Lung (tissue), 12 donors: ENCODE measurements around the gene BMPR2. TPM values are rescaled to one million over a fixed set of nuclear protein-coding genes. Genes with fewer than 3 reads are reported as not detected.
"Not testable (repeated sequence)": the region's sequence is repeated elsewhere in the genome, so short reads cannot be mapped to it uniquely, and the experiment has no call there.

Source experiments
- ATAC-seq: fragments of 200-7000 bp; cut with Tn5 transposase; one replicate; pipeline ENCODE4 v1.9.1; 2020; ENCODE audit warnings: moderate number of reproducible peaks; ENCODE audit not compliant: insufficient read depth, low FRiP score
- DNase-seq, 3 donors: peaks; one replicate each; pipeline ENCODE4 v3.0.0-alpha.2; 2013 to 2017
- H3K27ac ChIP-seq, 2 donors: one replicate each; pipeline ENCODE4 v1.5.1; 2013; ENCODE audit warnings: mild to moderate bottlenecking in 2 of 2, moderate library complexity in 2 of 2, control low read depth in 1 of 2, inconsistent platforms in 1 of 2, low read depth in 1 of 2, low read length in 1 of 2
- H3K27me3 ChIP-seq, 3 donors: one replicate each; pipeline ENCODE4 v1.5.1; 2013; ENCODE audit warnings: low read length in 2 of 3; ENCODE audit not compliant: control insufficient read depth in 3 of 3, insufficient read depth in 3 of 3
- H3K36me3 ChIP-seq, 4 donors: one replicate each; pipeline ENCODE4 v1.5.1; 2013; ENCODE audit warnings: low read length in 4 of 4, mild to moderate bottlenecking in 1 of 4, moderate library complexity in 1 of 4; ENCODE audit not compliant: control insufficient read depth in 4 of 4, insufficient read depth in 4 of 4
- H3K4me1 ChIP-seq, 5 donors: one replicate each; pipeline ENCODE4 v1.5.1; 2013; ENCODE audit warnings: low read length in 5 of 5, mild to moderate bottlenecking in 2 of 5, moderate library complexity in 1 of 5; ENCODE audit not compliant: control insufficient read depth in 5 of 5, insufficient read depth in 5 of 5
- H3K4me3 ChIP-seq: one replicate; pipeline ENCODE4 v1.5.1; 2013; ENCODE audit warnings: mild to moderate bottlenecking, control low read depth, moderate library complexity
- H3K9ac ChIP-seq, 2 donors: one replicate each; pipeline ENCODE4 v1.5.1; 2013; ENCODE audit warnings: low read length in 2 of 2, control low read depth in 1 of 2; ENCODE audit not compliant: insufficient read depth in 1 of 2
- H3K9me3 ChIP-seq, 4 donors: one replicate each; pipeline ENCODE4 v1.5.1; 2013; ENCODE audit warnings: low read length in 3 of 4, mild to moderate bottlenecking in 1 of 4, moderate library complexity in 1 of 4; ENCODE audit not compliant: control insufficient read depth in 4 of 4, insufficient read depth in 3 of 4
- whole genome bisulfite sequencing, 2 donors: extraction: QIAGEN DNeasy Blood & Tissue Kit; methylation state at CpG; one replicate each; pipeline ENCODE4 v1.1.7; 2013; 5-methylcytosine and 5-hydroxymethylcytosine counted together
- polyA plus RNA-seq, 2 donors: library from polyadenylated mRNA; stranded (reverse); fragments of 200-250 nt; gene quantifications; one replicate each; pipeline ENCODE4 v1.2.1, GENCODE V29; 2013
- total RNA-seq, 2 donors: library from RNA; depleted of rRNA in 1 of 2; stranded (reverse); fragments of >200 nt in 1 of 2; gene quantifications; one replicate each; pipeline ENCODE4 v1.2.1, GENCODE V29; 2014 to 2021
- TF ChIP-seq, protein P1 (sequence below): IDR thresholded peaks from 2 replicates; pipeline ENCODE4 v1.5.1; 2012; ENCODE audit warnings: mild to moderate bottlenecking; ENCODE audit errors: control extremely low read depth, extremely low read depth
- donor health status: control.
- donor health status: control.
- donor health status: Bipolar disorder and iron deficiency.
- donor health status: healthy.
- donor health status: DM: yes; HTN: yes; CAD: no.

BMPR2 gene
- total and polyA plus RNA-seq, 4 donors, result 11.4 to 107 (median 36.7) TPM

DNA sequence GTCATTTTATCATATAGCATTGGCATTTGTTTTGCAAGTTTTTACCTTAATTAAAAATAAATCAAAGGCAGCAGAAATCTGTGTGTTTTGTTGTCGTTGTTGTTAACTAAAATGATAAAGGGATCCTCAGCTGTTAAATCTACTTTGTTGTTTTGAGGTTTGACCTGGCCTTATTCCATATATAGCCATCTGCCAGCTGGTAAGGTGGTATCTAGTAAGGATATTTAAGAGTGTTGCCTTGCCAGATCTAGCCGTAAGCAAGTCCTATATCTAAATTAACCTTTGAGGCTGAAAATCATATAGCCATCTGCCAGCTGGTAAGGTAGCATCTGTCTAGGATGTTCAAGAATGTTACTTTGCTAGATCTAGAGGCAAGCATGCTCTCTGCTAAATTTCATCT, 56.6 kb downstream of the BMPR2 start:
- ATAC-seq, result no peak
- no peak overlapping the region for H3K9ac ChIP-seq
- 83 to 85% methylated on average over 2 of the region's 2 CpGs for WGBS, 2 donors
- no peaks in the 10 kb centered on the region for H3K9me3 ChIP-seq
- no peaks in the 10 kb centered on the region for H3K36me3 ChIP-seq
- no peak overlapping the region for H3K27ac ChIP-seq
- no peak for DNase-seq
- H3K4me3 ChIP-seq, result no peak overlapping the region
- peaks cover 0 to 6% (median 4%) of the 10 kb centered on the region in 5 donors for H3K4me1 ChIP-seq
- H3K27me3 ChIP-seq, result no peaks in the 10 kb centered on the region
- TF ChIP-seq, protein P1, sequence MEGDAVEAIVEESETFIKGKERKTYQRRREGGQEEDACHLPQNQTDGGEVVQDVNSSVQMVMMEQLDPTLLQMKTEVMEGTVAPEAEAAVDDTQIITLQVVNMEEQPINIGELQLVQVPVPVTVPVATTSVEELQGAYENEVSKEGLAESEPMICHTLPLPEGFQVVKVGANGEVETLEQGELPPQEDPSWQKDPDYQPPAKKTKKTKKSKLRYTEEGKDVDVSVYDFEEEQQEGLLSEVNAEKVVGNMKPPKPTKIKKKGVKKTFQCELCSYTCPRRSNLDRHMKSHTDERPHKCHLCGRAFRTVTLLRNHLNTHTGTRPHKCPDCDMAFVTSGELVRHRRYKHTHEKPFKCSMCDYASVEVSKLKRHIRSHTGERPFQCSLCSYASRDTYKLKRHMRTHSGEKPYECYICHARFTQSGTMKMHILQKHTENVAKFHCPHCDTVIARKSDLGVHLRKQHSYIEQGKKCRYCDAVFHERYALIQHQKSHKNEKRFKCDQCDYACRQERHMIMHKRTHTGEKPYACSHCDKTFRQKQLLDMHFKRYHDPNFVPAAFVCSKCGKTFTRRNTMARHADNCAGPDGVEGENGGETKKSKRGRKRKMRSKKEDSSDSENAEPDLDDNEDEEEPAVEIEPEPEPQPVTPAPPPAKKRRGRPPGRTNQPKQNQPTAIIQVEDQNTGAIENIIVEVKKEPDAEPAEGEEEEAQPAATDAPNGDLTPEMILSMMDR, result no peak

DNA sequence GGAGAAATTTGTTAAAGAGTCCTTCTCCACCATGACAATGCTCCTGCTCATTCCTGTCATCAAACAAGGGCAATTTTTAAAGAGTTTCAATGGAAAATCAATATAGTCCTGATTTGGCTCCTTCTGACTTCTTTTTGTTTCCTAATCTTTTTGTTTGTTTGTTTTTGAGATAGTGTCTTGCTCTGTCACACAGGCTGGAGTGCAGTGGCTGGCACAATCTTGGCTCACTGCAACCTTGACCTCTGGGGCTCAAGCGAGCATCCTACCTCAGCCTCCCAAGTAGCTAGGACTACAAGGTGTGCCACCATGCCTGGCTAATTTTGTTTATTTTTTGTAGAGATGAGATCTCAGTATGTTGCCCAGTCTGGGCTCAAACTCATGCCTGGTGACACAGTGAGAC, 58.3 kb downstream of the BMPR2 start:
- 95 to 97% methylated on average over 1 of the region's 1 CpG for WGBS, 2 donors
- Histone ChIP-seq H3K9me3 (no peaks in the 10 kb centered on the region), H3K27me3 (no peaks in the 10 kb centered on the region), H3K4me1 (peaks cover 0 to 3% (median 0%) of the 10 kb centered on the region in 5 donors), H3K4me3 (no peak overlapping the region), H3K9ac (no peak overlapping the region), H3K27ac (no peak overlapping the region), H3K36me3 (no peaks in the 10 kb centered on the region)
- no peak for DNase-seq
- ATAC-seq, result no peak
- TF ChIP-seq, protein P1, result no peak

DNA sequence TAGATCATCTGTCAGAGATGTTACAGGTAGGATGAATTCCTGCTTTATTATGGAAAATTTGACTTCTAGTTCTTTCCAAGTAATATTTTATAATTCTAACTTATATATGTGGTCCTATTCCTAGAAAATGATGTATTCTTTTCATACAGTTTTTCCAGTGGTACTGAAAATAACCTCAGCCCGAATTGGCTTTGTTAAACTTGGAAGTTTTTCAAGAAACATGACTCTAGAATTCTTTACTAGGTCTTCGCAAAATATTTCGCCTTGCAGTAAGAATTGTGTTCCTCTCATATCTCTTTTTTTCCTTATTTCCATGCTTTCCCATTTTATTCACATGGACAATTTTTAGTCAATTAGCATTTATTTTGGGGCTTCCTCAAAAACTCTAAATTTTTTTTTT, 60.5 kb downstream of the BMPR2 start:
- ATAC-seq (no peak), DNase-seq (peak in 2 of 3 donors; percentile 28 to 56)
- peaks cover 0 to 3% (median 0%) of the 10 kb centered on the region in 5 donors for H3K4me1 ChIP-seq
- no peak overlapping the region for H3K9ac ChIP-seq
- no peak overlapping the region for H3K4me3 ChIP-seq
- TF ChIP-seq, protein P1, result no peak
- 40 to 61% methylated on average over 3 of the region's 3 CpGs for WGBS, 2 donors
- no peak overlapping the region for H3K27ac ChIP-seq
- no peaks in the 10 kb centered on the region for H3K36me3 ChIP-seq
- H3K9me3 ChIP-seq, result no peaks in the 10 kb centered on the region
- no peaks in the 10 kb centered on the region for H3K27me3 ChIP-seq

DNA sequence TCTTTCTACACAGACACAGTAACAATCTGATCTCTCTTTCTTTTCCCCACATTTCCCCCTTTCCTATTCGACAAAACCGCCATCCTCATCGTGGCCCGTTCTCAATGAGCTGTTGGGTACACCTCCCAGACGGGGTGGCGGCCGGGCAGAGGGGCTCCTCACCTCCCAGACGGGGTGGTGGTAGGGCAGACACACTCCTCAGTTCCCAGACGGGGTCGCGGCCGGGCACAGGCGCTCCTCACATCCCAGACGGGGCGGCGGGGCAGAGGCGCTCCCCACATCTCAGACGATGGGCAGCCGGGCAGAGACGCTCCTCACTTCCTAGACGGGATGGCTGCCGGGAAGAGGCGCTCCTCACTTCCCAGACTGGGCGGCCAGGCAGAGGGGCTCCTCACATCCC, 64.0 kb downstream of the BMPR2 start:
- not testable (repeated sequence) for H3K9me3 ChIP-seq, H3K4me1 ChIP-seq, DNase-seq, H3K36me3 ChIP-seq, H3K27me3 ChIP-seq, ATAC-seq, H3K4me3 ChIP-seq, H3K9ac ChIP-seq, H3K27ac ChIP-seq
- 95 to 97% methylated on average over 24 of the region's 24 CpGs for WGBS, 2 donors
